ENCODE data around the gene SPEF1.

- TF ChIP-seq CTCF (conservative IDR thresholded peaks at IDR 0.05) (no peak), ZFX (IDR thresholded peaks at IDR 0.05) (no peak)
Measured at GRCh38 chr20:3751675-3752385, 29.4 kb downstream of the SPEF1 start.
